HCT116 (cell line): ENCODE data around the gene GRK5. TPM values are rescaled to one million over a fixed set of nuclear protein-coding genes. Genes with fewer than 3 reads are reported as not detected.

Source experiments
- ATAC-seq: fragments of 200-7000 bp; cut with Tn5 transposase; 2 replicates; pipeline ENCODE4 v1.9.1; 2020; ENCODE audit warnings: mild to moderate bottlenecking, moderate library complexity
- BruUV-seq: library from RNA; stranded (reverse); fragments of 400-500 nt; replicated peaks from 2 replicates; lab custom pipeline; 2021; lab: Mats Ljungman, UMichigan
- CTCF ChIA-PET: fragments of 300-600 bp; sonication (Branson Sonifier 250); formaldehyde crosslinking; loops from one replicate; lab custom pipeline; 2021; ENCODE audit warnings: antibody characterized with exemption; lab: Charles Lee
- POLR2A ChIA-PET: fragments of 300-600, 350-600 bp; sonication (Branson Sonifier 250); formaldehyde crosslinking; loops from one replicate; lab custom pipeline; 2021; ENCODE audit warnings: antibody characterized with exemption; lab: Charles Lee
- RAD21 ChIA-PET, 2 experiments: fragments of 300-600 bp; sonication (Branson Sonifier 250); formaldehyde crosslinking; loops; one replicate each; lab custom pipeline; 2023; ENCODE audit warnings: low total read pairs in 2 of 2; ENCODE audit not compliant: uncharacterized antibody in 2 of 2, unreplicated experiment in 2 of 2, low non-redundant PET in 1 of 2; lab: Charles Lee
- DNase-seq: peaks from one replicate; pipeline ENCODE4 v3.0.0-alpha.2; 2010; ENCODE audit warnings: low read depth, low spot score
- H2AFZ ChIP-seq: fragments of 200-600 bp; shearing (Covaris generic), sonication (generic); 2 replicates; pipeline ENCODE4 v1.6.1; 2017; ENCODE audit warnings: low read depth, mixed run types, mixed read lengths, antibody characterized with exemption, low read length; ENCODE audit not compliant: poor library complexity, severe bottlenecking
- H3K27ac ChIP-seq: 2 replicates; pipeline ENCODE4 v1.5.1; 2012; ENCODE audit warnings: low read depth, low read length
- H3K27me3 ChIP-seq: fragments of 200-600 bp; sonication (generic); 2 replicates; pipeline ENCODE4 v1.6.1; 2016; ENCODE audit warnings: mixed run types, low read length, mixed read lengths; ENCODE audit not compliant: insufficient read depth
- H3K36me3 ChIP-seq, 2 experiments: fragments of 200-500 bp in 1 of 2; fragments of 200-600 bp in 1 of 2; sonication (Bioruptor generic) in 1 of 2; sonication (generic) in 1 of 2; 2 replicates each; pipeline versions ENCODE4 v1.5.1 to v1.6.1; 2014 to 2016; ENCODE audit warnings: low read length in 2 of 2, inconsistent platforms in 1 of 2, mixed read lengths in 1 of 2, mixed run types in 1 of 2; ENCODE audit not compliant: insufficient read depth in 2 of 2, control insufficient read depth in 1 of 2
- H3K4me1 ChIP-seq, 2 experiments: fragments of 200-600 bp in 1 of 2; sonication (generic) in 1 of 2; 2 replicates each; pipeline versions ENCODE4 v1.5.1 to v1.6.1; 2012 to 2017; ENCODE audit warnings: low read length in 2 of 2, inconsistent platforms in 1 of 2, mild to moderate bottlenecking in 1 of 2, mixed read lengths in 1 of 2, mixed run types in 1 of 2, moderate library complexity in 1 of 2; ENCODE audit not compliant: insufficient read depth in 2 of 2, control insufficient read depth in 1 of 2
- H3K4me2 ChIP-seq: fragments of 200-600 bp; sonication (generic); 2 replicates; pipeline ENCODE4 v1.6.1; 2017; ENCODE audit warnings: mixed run types, low read length, mixed read lengths
- H3K4me3 ChIP-seq, 2 experiments: fragments of 200-600 bp in 1 of 2; sonication (generic) in 1 of 2; replicated peaks in 1 of 2; 2 replicates each; pipeline ENCODE4 v1.5.1; 2011 to 2016; ENCODE audit warnings: low read length in 2 of 2, control low read depth in 1 of 2, low read depth in 1 of 2, mild to moderate bottlenecking in 1 of 2, mixed read lengths in 1 of 2, mixed run types in 1 of 2
- H3K79me2 ChIP-seq: fragments of 200-600 bp; sonication (generic); 2 replicates; pipeline ENCODE4 v1.6.1; 2017; ENCODE audit warnings: mild to moderate bottlenecking, mixed run types, low read length, moderate library complexity, mixed read lengths; ENCODE audit not compliant: insufficient read depth
- H3K9ac ChIP-seq: fragments of 200-600 bp; sonication (generic); 2 replicates; pipeline ENCODE4 v1.6.1; 2016; ENCODE audit warnings: low read length, mixed read lengths
- H3K9me2 ChIP-seq: fragments of 200-600 bp; sonication (generic), shearing (Covaris generic); 2 replicates; pipeline ENCODE4 v1.6.1; 2017; ENCODE audit warnings: mixed run types, mild to moderate bottlenecking, moderate library complexity; ENCODE audit not compliant: insufficient read depth
- H3K9me3 ChIP-seq, 2 experiments: fragments of 200-500 bp in 1 of 2; fragments of 200-600 bp in 1 of 2; sonication (Bioruptor generic) in 1 of 2; sonication (generic) in 1 of 2; 2 replicates each; pipeline ENCODE4 v1.6.1; 2014 to 2017; ENCODE audit warnings: low read length in 2 of 2, mixed read lengths in 2 of 2, inconsistent platforms in 1 of 2, low read depth in 1 of 2, mild to moderate bottlenecking in 1 of 2, mixed run types in 1 of 2, moderate library complexity in 1 of 2; ENCODE audit not compliant: control insufficient read depth in 1 of 2, insufficient read depth in 1 of 2
- H4K20me1 ChIP-seq: fragments of 200-600 bp; sonication (generic), shearing (Covaris generic); 2 replicates; pipeline ENCODE4 v1.6.1; 2017; ENCODE audit warnings: mixed run types, mild to moderate bottlenecking, moderate library complexity; ENCODE audit not compliant: insufficient read depth
- CTCF ChIP-seq, 3 experiments: fragments of 200-600 bp in 1 of 3; sonication (generic) in 1 of 3; IDR thresholded peaks in 2 of 3; conservative IDR thresholded peaks in 1 of 3; 2 replicates each; pipeline ENCODE4 v1.5.1; 2012 to 2017; ENCODE audit warnings: low read depth in 2 of 3, low read length in 2 of 3, antibody characterized with exemption in 1 of 3, borderline replicate concordance in 1 of 3, control low read depth in 1 of 3, mild to moderate bottlenecking in 1 of 3, mixed read lengths in 1 of 3, mixed run types in 1 of 3, moderate library complexity in 1 of 3; ENCODE audit not compliant: insufficient read depth in 1 of 3
- ELF1 ChIP-seq: IDR thresholded peaks from 2 replicates; pipeline ENCODE4 v1.6.1; 2012; ENCODE audit warnings: low read depth, borderline replicate concordance
- EZH2phosphoT487 ChIP-seq: fragments of 200-600 bp; IDR thresholded peaks from 2 replicates; pipeline ENCODE4 v1.6.1; 2018; ENCODE audit warnings: antibody characterized with exemption, borderline replicate concordance
- JUND ChIP-seq: IDR thresholded peaks from 2 replicates; pipeline ENCODE4 v1.6.1; 2012
- MAX ChIP-seq: IDR thresholded peaks from 2 replicates; pipeline ENCODE4 v1.6.1; 2012
- POLR2A ChIP-seq: IDR thresholded peaks from 2 replicates; pipeline ENCODE4 v1.7.0; 2011; ENCODE audit warnings: borderline replicate concordance; ENCODE audit not compliant: insufficient read depth, insufficient read length; ENCODE audit errors: extremely low read depth
- RAD21 ChIP-seq: IDR thresholded peaks from 2 replicates; pipeline ENCODE4 v1.6.1; 2012; ENCODE audit warnings: low read depth, mild to moderate bottlenecking
- REST ChIP-seq: IDR thresholded peaks from 2 replicates; pipeline ENCODE4 v1.6.1; 2012; ENCODE audit warnings: low read depth
- ZFX ChIP-seq: fragments of 450-650 bp; IDR thresholded peaks from 2 replicates; pipeline ENCODE4 v1.6.1; 2017
- intact Hi-C: fragments of 100-400 bp; cut with micrococcal nuclease; formaldehyde crosslinking; loops from 2 replicates; pipeline ENCODE4 v1.10.0; 2022
- total RNA-seq: library from RNA; stranded (reverse); gene quantifications from one replicate; pipeline ENCODE4 v1.2.1, GENCODE V29; 2021; ENCODE audit not compliant: unreplicated experiment

Gene GRK5
- total RNA-seq, 1 experiment from 2014 or later, result 7.3 TPM

- no peak overlapping the region for H3K4me3 ChIP-seq
- no peak overlapping the region for H3K4me2 ChIP-seq
- no peak overlapping the region for H3K9ac ChIP-seq
- H4K20me1 ChIP-seq, result no peaks in the 10 kb centered on the region
- CTCF ChIA-PET, result interaction anchor here (0.7 to 1.9 kb wide), 2 partner anchors 14 to 232 kb away, joined by 3 to 6 read pairs; no protein-coding TSS in a partner anchor
- no peaks in the 10 kb centered on the region for H3K27me3 ChIP-seq
- H3K4me1 ChIP-seq, result peaks cover 11 to 12% of the 10 kb centered on the region in 2 experiments; a peak in 3 of 4 replicates
- no peaks in the 10 kb centered on the region for H3K9me2 ChIP-seq
- intact Hi-C loops, result no loop called here
- no peak overlapping the region for H3K27ac ChIP-seq
- RAD21 ChIA-PET, result no interaction called here
- H2AFZ ChIP-seq, result no peak overlapping the region
- TF ChIP-seq ZFX (no peak), CTCF (IDR thresholded peaks at IDR 0.05 in 2 of 3, conservative IDR thresholded peaks at IDR 0.05 in 1 of 3; ENCODE audit: borderline replicate concordance in 1 of 3, insufficient read depth in 1 of 3, low read depth in 2 of 3, low read length in 2 of 3) (no peak)
- TF ChIP-seq, all 23 proteins: peak for 0
- ATAC-seq, result no peak
- no TSS peak for BruUV-seq
- POLR2A ChIA-PET, result no interaction called here
- no peaks in the 10 kb centered on the region for H3K36me3 ChIP-seq
- H3K79me2 ChIP-seq, result no peaks in the 10 kb centered on the region
- no peaks in the 10 kb centered on the region for H3K9me3 ChIP-seq
- DNase-seq, result no peak
These were observed 223.8 kb downstream of the GRK5 start for GRCh38 chr10:119431034-119431772.

GRCh38 chr10:119431773-119432135, 224.4 kb downstream of the GRK5 start:
- no TSS peak for BruUV-seq
- Histone ChIP-seq H3K36me3 (no peaks in the 10 kb centered on the region), H3K4me3 (no peak overlapping the region), H3K4me1 (peaks cover 11 to 12% of the 10 kb centered on the region in 2 experiments; a peak in 3 of 4 replicates), H4K20me1 (no peaks in the 10 kb centered on the region), H3K79me2 (no peaks in the 10 kb centered on the region), H3K4me2 (no peak overlapping the region), H2AFZ (no peak overlapping the region), H3K27me3 (no peaks in the 10 kb centered on the region), H3K9ac (no peak overlapping the region), H3K9me2 (no peaks in the 10 kb centered on the region), H3K9me3 (no peaks in the 10 kb centered on the region), H3K27ac (no peak overlapping the region)
- intact Hi-C loops, result no loop called here
- ChIA-PET POLR2A (no interaction called here), CTCF (interaction anchor here (0.7 to 1.0 kb wide), 2 partner anchors 13 to 232 kb away, joined by 3 read pairs; no protein-coding TSS in a partner anchor), RAD21 (no interaction called here)
- no peak for DNase-seq
- no peak for ATAC-seq
- TF ChIP-seq RAD21 (no peak), EZH2phosphoT487 (no peak), ELF1 (no peak), ZFX (no peak), POLR2A (no peak), CTCF (IDR thresholded peaks at IDR 0.05 in 2 of 3, conservative IDR thresholded peaks at IDR 0.05 in 1 of 3; ENCODE audit: borderline replicate concordance in 1 of 3, insufficient read depth in 1 of 3, low read depth in 2 of 3, low read length in 2 of 3) (no peak), MAX (no peak), JUND (no peak), REST (no peak)
